ENCODE measurements around the gene BAAT. TPM values are rescaled to one million over a fixed set of nuclear protein-coding genes. Genes with fewer than 3 reads are reported as not detected.

The BAAT gene
- total and polyA plus RNA-seq, 9 of the 15 experiments (the other 6 are each of a cell fraction or from before 2014, with no cell fraction given), result 0.17 to 0.76 (median 0.32) TPM

DNA sequence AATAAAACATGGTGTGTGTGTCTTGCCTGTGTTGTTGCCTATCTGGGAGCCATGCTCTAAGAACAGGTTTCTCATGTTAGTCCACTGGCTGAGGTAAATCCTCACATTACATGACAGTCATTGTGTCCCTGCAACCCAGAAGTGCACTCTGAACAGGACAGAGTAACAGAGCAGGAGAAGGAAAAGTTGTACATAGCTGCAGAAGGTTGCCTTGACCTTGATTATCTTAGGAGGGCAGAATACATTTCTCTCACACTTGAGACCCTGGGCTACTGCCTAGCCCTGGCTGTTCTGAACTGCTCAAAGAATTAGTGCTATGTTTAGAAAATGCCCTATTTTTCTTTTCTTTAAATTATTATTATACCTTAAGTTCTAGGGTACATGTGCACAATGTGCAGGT lies 30.8 kb upstream of the BAAT start (continued):
- TF ChIP-seq, protein P1, sequence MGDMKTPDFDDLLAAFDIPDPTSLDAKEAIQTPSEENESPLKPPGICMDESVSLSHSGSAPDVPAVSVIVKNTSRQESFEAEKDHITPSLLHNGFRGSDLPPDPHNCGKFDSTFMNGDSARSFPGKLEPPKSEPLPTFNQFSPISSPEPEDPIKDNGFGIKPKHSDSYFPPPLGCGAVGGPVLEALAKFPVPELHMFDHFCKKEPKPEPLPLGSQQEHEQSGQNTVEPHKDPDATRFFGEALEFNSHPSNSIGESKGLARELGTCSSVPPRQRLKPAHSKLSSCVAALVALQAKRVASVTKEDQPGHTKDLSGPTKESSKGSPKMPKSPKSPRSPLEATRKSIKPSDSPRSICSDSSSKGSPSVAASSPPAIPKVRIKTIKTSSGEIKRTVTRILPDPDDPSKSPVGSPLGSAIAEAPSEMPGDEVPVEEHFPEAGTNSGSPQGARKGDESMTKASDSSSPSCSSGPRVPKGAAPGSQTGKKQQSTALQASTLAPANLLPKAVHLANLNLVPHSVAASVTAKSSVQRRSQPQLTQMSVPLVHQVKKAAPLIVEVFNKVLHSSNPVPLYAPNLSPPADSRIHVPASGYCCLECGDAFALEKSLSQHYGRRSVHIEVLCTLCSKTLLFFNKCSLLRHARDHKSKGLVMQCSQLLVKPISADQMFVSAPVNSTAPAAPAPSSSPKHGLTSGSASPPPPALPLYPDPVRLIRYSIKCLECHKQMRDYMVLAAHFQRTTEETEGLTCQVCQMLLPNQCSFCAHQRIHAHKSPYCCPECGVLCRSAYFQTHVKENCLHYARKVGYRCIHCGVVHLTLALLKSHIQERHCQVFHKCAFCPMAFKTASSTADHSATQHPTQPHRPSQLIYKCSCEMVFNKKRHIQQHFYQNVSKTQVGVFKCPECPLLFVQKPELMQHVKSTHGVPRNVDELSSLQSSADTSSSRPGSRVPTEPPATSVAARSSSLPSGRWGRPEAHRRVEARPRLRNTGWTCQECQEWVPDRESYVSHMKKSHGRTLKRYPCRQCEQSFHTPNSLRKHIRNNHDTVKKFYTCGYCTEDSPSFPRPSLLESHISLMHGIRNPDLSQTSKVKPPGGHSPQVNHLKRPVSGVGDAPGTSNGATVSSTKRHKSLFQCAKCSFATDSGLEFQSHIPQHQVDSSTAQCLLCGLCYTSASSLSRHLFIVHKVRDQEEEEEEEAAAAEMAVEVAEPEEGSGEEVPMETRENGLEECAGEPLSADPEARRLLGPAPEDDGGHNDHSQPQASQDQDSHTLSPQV (IDR thresholded peaks at IDR 0.05), result no peak
- TF ChIP-seq, protein P2, sequence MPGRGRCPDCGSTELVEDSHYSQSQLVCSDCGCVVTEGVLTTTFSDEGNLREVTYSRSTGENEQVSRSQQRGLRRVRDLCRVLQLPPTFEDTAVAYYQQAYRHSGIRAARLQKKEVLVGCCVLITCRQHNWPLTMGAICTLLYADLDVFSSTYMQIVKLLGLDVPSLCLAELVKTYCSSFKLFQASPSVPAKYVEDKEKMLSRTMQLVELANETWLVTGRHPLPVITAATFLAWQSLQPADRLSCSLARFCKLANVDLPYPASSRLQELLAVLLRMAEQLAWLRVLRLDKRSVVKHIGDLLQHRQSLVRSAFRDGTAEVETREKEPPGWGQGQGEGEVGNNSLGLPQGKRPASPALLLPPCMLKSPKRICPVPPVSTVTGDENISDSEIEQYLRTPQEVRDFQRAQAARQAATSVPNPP (IDR thresholded peaks at IDR 0.05; ENCODE audit: borderline replicate concordance, insufficient read depth, insufficient read length), result no peak
- TF ChIP-seq ZNF696 (CRISPR knock-in tag; conservative IDR thresholded peaks at IDR 0.05), result no peak
- TF ChIP-seq XRCC5 (IDR thresholded peaks at IDR 0.05; ENCODE audit: low read depth, low read length), result no peak
- no peak for TF ChIP-seq FOXK2 (conservative IDR thresholded peaks at IDR 0.05 in 1 of 2, IDR thresholded peaks at IDR 0.05 in 1 of 2; ENCODE audit: low read depth in 2 of 2)
- TF ChIP-seq TAF7 (tag; IDR thresholded peaks at IDR 0.05), result no peak
- TF ChIP-seq ZNF785 (CRISPR knock-in tag; IDR thresholded peaks at IDR 0.05), result no peak
- no peak for TF ChIP-seq MXI1 (IDR thresholded peaks at IDR 0.05; ENCODE audit: low read depth, low read length)
- no peak for TF ChIP-seq CREB1 (IDR thresholded peaks at IDR 0.05)
- TF ChIP-seq CREB1 (CRISPR knock-in tag; IDR thresholded peaks at IDR 0.05), result no peak

Data from K562 (cell line).